ENCODE data around the gene CXCR3. TPM values are rescaled to one million over a fixed set of nuclear protein-coding genes. Genes with fewer than 3 reads are reported as not detected.
"Not testable (repeated sequence)": the region's sequence is repeated elsewhere in the genome, so short reads cannot be mapped to it uniquely, and the experiment has no call there.

The CXCR3 gene
- total RNA-seq, 1 donor from 2014 or later = 0.22 TPM

- ATAC-seq (ENCODE audit: poor library complexity) (no peak), DNase-seq (no peak)
- intact Hi-C loops (cut with DNase I) = no loop called here
These were observed 569 bp downstream of the CXCR3 start for GRCh38 chrX:71617742-71618141.

GRCh38 chrX:71616672-71617529, 1.4 kb downstream of the CXCR3 start:
- intact Hi-C loops (cut with DNase I) = no loop called here
- DNase-seq = no peak
- no peak for ATAC-seq (ENCODE audit: poor library complexity)

- intact Hi-C loops (cut with DNase I) = no loop called here
- ATAC-seq (ENCODE audit: poor library complexity) (no peak), DNase-seq (no peak)
These were observed 2.4 kb downstream of the CXCR3 start for GRCh38 chrX:71615954-71616353.

GRCh38 chrX:71615056-71615455, 3.3 kb downstream of the CXCR3 start:
- no peak for DNase-seq
- intact Hi-C loops (cut with DNase I) = no loop called here
- ATAC-seq (ENCODE audit: poor library complexity) = no peak

- ATAC-seq (ENCODE audit: poor library complexity) (no peak), DNase-seq (no peak)
- intact Hi-C loops (cut with DNase I) = no loop called here
These were observed 6.1 kb downstream of the CXCR3 start for GRCh38 chrX:71612256-71612655.

- intact Hi-C loops (cut with DNase I); DNase-seq; ATAC-seq (ENCODE audit: poor library complexity): not testable (repeated sequence)
These were observed 6.6 kb downstream of the CXCR3 start for GRCh38 chrX:71611736-71612135.

GRCh38 chrX:71609095-71609750, 9.1 kb downstream of the CXCR3 start:
- intact Hi-C loops (cut with DNase I) = no loop called here
- DNase-seq (no peak), ATAC-seq (ENCODE audit: poor library complexity) (no peak)

- intact Hi-C loops (cut with DNase I) = no loop called here
- no peak for DNase-seq
These were observed 10.8 kb downstream of the CXCR3 start for GRCh38 chrX:71607488-71607887.

GRCh38 chrX:71606536-71607216, 11.6 kb downstream of the CXCR3 start:
- intact Hi-C loops (cut with DNase I) = no loop called here
- ATAC-seq (ENCODE audit: poor library complexity) (peak; percentile 29), DNase-seq (no peak)

More at GRCh38 chrX:71607488-71607887, 10.8 kb downstream of the CXCR3 start:
- no peak for ATAC-seq (ENCODE audit: poor library complexity)

- DNase-seq (no peak), ATAC-seq (ENCODE audit: poor library complexity) (no peak)
- intact Hi-C loops (cut with DNase I) = no loop called here
These were observed 13.3 kb downstream of the CXCR3 start for GRCh38 chrX:71604796-71605568.

GRCh38 chrX:71604141-71604540, 14.2 kb downstream of the CXCR3 start:
- ATAC-seq (ENCODE audit: poor library complexity) = no peak
- no peak for DNase-seq
- intact Hi-C loops (cut with DNase I) = no loop called here

- no peak for ATAC-seq (ENCODE audit: poor library complexity)
- intact Hi-C loops (cut with DNase I) = no loop called here
- DNase-seq = no peak
These were observed 14.7 kb downstream of the CXCR3 start for GRCh38 chrX:71603618-71604017.

- DNase-seq (no peak), ATAC-seq (ENCODE audit: poor library complexity) (peak; percentile 78)
- intact Hi-C loops (cut with DNase I) = no loop called here
These were observed 18.3 kb downstream of the CXCR3 start for GRCh38 chrX:71599965-71600364.

GRCh38 chrX:71593210-71593609, 25.1 kb downstream of the CXCR3 start:
- intact Hi-C loops (cut with DNase I); DNase-seq: not testable (repeated sequence)
- peak; percentile 39 for ATAC-seq (ENCODE audit: poor library complexity)

- no peak for DNase-seq
- ATAC-seq (ENCODE audit: poor library complexity) = peak; percentile 34
- intact Hi-C loops (cut with DNase I) = no loop called here
These were observed 31.4 kb downstream of the CXCR3 start for GRCh38 chrX:71586929-71587328.

- no peak for DNase-seq
- ATAC-seq (ENCODE audit: poor library complexity) = peak; percentile 67
- intact Hi-C loops (cut with DNase I) = no loop called here
These were observed 37.1 kb downstream of the CXCR3 start for GRCh38 chrX:71581210-71581609.

- no peak for ATAC-seq (ENCODE audit: poor library complexity)
- intact Hi-C loops (cut with DNase I) = no loop called here
- DNase-seq = no peak
These were observed 38.3 kb downstream of the CXCR3 start for GRCh38 chrX:71579990-71580380.

- ATAC-seq (ENCODE audit: poor library complexity) (no peak), DNase-seq (no peak)
- intact Hi-C loops (cut with DNase I) = no loop called here
These were observed 38.9 kb downstream of the CXCR3 start for GRCh38 chrX:71579136-71579989.

Data from Right ventricle myocardium superior (tissue), 1 donor.